ENCODE data around the gene RNF13.
"Not testable (repeated sequence)": the region's sequence is repeated elsewhere in the genome, so short reads cannot be mapped to it uniquely, and the experiment has no call there.

The RNF13 gene

DNA sequence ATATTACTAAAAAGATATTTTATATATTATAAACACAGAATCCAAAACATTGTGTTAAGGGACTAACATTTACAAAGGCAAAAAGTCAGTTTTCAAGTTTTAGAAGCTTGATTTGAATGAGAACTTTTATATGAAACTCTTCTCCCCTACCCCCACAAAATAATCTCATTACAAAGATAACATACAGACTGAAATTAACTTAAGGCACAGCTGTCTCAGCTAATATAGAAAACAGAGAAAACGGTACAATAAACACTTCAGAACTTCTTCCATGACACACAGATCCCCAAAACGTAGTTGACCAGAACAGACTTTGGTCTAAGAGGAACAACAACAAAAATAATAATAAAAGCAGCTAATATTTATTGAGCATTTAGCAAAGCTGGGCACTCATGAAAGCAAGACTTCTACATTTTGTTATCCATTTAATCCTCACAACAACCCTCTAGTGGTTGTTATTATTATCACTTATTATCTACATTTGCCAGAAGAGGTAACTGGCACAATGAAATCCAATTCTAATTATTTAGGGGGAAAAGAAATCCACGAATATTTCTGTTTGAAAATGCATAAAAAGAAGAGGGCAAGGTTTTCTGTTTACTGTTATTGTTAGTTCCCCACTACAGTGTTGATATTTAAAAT is 89.6 kb downstream of the RNF13 start:
- no peak for DNase-seq

DNA sequence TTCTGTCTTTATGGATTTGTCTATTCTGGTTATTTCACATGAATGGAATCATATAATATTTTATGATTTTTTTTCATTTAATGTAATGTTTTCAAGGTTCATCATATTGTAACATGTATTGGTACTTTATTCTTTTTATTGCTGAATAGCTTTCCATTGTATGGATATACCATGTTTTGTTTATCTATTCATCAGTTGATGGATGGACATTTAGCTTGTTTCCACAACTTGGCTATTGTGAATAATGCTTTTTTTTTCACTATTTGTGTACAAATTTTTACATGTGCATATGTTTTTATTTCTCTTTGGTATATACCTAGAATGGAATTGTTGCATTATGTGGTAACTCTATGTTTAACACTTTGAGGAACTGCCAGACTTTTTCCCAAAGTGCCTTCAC is 93.0 kb downstream of the RNF13 start:
- DNase-seq, result no peak

DNA sequence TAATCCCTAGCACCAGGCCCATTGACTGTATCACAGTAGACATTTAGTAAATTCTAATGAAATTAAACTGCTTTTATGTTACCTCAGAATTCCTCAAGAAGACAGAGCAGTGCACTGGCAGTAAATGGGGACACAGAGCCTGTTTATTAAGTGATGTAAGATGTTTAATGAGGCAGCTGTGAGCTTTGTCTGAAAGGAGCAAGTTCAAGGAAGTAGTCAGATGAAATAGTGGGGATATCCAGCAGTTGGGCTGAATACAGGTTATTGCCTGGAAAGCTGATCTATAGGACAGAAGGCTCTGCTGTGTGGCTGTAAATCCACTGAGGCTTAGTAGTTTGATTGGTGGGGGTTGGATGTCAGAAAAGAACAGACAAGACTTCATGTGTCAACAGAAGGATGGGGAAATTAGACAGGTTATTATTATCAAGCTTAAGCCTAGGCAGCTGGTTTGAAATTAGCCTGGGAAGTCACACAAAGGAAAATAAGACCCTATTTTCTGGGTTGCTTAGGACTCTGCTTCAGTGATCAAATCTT is 95.5 kb downstream of the RNF13 start:
- DNase-seq, result no peak

DNA sequence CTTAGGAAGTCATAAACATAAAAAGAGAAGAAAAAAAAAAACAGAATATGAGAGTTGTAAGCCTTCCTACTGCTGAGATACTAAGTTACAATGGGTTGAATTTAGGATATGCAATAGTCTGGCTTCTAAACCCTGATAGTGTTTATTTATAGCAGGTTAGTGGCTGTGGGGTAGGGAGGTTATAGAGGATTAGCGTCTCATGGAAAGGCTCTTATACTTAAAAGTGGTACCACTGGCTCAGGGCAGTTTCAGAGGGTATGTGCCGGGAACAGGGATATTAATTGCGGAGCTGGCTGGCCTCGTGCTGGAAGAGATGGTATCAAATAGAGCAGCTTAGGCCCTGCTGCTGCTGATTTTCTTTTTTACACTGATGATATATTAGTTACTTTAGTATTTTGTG is 96.9 kb downstream of the RNF13 start:
- no peak for DNase-seq

DNA sequence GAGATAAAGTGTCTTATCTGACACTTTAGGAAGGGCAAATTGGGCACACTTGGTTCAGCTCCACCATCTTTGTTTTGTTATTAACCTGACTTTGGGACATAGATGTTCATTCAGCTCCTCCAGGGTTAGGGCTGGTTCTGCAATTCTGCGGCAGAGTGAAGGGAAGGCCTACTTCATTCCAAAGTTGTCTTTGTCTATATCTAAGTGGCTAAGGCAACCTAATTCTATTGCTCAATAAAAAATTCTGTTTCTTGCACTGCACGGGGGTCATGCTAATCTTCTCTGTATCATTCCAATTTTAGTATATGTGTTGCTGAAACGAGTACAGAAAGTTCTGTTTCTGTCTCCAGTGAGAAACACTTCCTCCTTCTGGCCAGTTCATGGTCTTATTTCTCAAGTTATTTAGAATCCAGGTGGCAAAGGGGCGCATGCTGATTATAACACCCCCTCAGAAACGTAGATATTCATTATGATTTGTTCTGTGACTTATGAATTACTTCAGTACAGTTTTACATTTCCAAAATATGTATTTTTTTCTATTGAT is 104.2 kb downstream of the RNF13 start:
- DNase-seq, result no peak

DNA sequence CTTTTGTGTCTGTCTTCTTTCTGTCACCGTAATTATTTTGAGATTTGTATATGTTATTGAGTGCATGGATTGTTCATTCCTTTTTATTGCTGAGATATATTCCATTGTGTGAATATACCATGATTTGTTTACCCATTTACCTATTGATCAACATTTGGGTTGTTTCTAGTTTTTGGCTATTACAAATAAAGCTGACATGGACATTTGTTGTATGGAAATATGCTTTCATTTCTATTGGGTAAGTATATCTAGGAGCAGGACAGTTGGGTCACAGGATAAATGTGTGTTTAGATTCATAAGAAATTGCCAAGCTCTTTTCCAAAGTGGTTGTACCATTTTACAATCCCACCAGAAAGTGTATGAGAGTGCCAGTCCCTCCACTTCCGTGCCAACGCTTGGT is 106.5 kb downstream of the RNF13 start:
- no peak for DNase-seq

DNA sequence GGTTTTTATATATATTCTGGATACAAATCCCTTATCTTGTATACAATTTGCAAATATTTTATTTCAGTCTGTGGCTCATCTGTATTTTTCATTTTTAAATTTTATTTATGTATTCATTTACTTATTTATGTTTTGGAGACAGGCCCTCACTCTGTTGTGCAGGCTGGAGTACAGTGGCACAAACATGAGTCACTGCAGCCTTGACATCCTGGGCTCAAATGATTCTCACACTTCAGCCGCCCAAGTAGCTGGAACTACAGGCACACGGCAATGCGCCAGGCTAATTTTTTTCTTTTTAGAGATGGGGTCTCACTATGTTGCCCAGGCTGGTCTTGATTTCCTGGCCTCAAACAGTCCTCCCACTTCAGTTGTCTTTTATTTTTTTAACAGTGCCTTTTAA is 107.1 kb downstream of the RNF13 start:
- no peak for DNase-seq

DNA sequence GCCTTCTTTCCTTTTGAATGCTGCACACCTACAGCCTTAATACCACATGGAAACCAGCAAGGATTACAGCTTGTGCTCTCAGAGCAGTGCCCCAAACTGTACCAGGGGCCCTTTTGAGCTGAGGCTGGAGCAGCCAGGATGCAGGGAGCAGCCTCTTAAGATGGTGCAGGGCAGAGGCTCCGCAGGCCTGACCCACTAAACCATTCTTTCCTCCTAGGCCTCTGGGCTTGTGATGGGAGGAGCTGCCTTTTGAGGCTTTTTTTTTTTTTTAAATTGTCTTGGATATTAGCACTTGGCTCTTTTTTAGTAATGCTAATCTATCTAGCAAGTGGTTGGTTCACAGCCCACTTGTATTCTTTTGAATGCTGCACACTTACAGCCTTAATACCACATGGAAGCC is 120.0 kb downstream of the RNF13 start:
- DNase-seq, result no peak

DNA sequence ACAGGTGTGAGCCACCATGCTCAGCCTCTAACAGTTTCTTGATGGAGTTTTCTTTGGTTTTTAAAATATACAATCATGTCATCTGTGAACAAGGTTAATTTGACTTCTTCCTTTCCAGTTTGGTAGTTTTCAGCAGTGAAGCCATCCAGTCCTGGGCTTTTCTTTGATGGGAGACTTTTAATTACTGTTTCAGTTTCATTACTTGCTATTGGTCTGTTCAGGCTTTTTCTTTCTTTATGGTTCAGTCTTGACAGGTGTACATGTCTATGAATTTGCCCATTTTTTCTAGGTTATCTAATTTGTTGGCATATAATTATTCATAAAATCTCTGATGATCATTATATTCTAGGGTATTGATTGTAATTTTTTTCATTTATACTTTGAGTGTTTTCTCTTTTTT is 120.8 kb downstream of the RNF13 start:
- no peak for DNase-seq

DNA sequence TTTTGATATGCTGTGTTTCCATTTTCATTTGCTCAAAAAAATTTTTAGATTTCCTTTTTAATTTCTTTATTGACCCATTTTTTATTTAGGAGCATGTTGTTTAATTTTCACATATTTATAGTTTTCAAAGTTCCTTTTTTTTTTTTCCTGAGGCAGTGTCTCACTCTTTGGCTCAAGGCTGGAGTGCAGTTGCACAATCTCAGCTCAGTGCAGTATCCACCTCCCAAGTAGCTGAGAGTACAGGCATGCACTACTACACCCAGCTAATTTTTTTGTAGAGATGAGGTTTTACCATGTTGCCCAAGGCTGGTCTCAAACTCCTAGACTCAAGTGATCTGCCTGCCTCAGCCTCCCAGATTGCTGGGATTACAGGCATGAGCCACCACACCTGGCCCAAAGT is 121.5 kb downstream of the RNF13 start:
- DNase-seq, result no peak

DNA sequence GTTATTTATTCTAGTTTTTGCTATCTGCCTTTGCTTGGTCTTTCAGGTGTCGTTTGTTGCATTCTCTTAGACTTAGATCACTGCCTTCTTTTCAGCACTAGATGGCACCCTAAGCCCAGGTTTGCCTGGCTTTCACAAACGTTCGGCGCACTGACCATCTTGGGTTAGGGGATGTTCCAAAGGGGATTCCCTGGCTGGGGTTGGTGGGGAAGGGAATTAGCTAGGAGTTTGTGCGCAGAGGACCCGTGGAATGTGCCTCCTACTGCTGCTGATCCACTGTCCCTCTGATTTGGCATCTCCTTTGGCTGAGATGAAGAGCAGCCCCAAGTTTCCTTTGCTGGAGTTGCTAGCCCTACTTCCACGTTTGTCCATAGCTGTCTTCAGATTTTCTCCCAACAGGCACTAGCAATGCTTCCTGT is 123.8 kb downstream of the RNF13 start:
- DNase-seq, result peak; percentile 51

DNA sequence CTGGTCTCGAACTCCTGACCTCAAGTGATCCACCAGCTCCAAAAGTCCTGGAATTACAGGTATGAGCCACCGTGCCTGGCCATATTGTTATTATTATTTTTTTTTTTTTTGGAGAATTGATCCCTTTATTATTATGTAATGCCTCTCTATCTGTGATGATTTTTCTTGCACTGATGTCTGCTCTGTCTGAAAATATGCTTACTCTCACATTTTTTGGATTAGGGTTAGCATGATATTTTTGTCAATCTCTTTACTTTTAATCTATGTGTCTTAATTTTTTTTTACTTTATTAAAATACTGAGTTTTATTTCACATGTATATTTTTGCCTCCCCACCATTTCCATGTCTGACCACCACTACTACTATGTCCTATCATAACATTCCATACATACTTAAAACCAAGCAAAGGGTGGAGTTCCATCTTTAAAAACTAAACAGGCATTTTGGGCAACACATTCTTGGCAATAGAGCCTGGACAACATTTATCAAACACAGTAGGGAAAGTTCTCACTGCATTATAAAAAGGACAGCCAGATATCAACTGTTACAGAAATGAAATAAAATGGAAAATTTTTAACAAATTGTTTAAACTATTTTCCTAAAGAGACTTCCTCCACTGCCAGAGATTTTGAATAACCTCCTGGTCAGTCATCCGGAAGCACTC is 125.5 kb downstream of the RNF13 start:
- DNase-seq, result not testable (repeated sequence)

DNA sequence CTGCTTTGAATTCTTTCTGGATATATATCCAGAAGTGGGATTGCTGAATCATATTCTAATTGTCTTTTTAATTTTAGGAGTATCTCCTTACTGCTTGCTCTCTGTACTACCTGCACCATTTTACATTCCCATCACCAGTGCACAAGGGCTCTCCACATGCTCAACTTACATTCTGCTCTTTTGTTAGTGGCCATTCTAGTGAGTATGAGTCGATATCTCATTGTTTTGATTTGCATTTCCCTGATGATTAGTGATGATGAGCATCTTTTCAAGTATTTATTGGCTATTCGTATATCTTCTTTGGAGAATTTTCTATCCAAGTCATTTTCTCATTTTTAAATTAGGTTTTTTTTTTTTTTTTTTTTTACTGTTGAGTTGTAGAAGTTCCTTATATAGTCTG is 128.2 kb downstream of the RNF13 start:
- no peak for DNase-seq

DNA sequence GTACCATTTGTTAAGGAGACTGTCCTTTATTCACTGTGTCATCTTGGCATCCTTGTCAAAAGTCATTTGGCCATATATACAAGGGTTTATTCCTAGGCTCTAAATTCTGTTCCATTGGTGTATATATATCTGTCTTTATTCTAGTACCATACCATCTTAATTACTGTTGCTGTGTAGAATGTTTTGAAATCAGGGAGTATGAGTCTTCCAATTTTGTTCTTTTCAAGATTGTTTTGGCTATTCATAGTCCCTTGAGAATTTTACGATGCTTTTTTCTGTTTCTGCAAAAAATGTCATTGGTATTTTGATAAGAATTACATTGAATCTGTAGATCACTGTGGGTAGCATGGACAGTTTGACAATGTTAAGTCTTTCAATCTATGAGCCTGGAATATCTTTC is 128.9 kb downstream of the RNF13 start:
- no peak for DNase-seq

DNA sequence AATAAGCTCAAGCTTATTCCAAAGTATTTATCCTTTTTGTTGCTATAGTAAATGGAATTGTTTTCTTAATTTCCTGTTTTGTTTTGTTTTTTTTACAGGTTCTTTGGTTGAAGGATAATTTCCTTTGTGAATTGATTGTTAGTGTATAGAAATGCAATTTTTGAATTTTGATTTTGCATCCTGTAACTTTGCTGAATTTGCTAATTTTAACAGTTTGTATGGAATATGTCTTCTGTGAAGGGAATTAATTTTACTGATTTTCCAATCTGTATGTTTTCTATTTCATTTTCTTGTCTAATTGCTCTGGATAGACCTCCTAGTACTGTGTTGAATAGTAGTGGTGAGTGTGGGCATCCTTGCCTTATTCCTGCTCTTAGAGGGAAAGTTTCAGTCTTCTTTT is 129.4 kb downstream of the RNF13 start:
- DNase-seq, result no peak

DNA sequence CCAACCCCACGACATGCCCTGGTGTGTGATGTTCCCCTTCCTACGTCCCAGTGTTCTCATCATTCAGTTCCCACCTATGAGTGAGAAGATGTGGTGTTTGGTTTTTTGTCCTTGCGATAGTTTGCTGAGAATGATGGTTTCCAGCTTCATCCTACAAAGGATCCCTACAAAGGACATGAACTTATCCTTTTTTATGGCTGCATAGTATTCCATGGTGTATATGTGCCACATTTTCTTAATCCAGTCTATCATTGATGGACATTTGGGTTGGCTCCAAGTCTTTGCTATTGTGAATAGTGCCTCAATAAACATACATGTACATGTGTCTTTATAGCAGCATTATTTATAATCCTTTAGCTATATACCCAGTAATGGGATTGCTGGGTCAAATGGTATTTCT is 131.0 kb downstream of the RNF13 start:
- DNase-seq, result not testable (repeated sequence)

DNA sequence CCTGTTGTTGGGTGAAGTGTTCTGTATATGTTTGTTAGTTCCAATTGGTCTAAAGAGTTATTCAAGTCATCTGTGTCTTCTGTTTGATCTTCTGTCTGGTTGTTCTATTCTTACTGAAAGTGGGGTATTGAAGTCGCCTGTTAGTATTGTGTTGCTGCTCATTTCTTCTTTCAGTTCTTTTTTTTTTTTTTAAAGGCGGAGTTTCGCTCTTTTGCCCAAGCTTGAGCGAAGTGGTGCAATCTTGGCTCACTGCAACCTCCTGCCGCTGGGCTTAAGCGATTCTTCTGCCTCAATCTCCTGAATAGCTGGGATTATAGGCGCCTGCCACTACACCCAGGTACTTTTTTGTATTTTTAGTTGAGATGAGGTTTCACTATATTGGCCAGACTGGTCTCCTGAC is 134.2 kb downstream of the RNF13 start:
- DNase-seq, result no peak

DNA sequence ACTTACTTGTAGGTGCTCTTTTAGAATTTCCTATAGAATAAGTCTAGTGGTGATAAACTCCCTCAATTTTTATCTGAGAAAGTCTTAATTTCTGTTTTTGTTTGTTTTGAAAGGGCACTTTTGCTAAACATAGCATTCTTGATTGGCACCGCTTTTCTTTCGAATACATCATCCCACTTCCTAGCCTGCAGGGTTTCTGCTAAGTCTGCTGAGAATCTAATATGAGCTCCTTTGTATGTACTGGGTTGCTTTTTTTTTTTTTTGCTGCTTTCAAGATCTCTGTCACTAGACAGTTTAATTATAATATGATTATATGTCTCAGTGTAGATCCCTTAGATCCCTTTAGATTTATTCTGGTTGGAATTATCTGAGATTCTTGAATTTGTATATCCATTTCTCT is 136.2 kb downstream of the RNF13 start:
- no peak for DNase-seq

DNA sequence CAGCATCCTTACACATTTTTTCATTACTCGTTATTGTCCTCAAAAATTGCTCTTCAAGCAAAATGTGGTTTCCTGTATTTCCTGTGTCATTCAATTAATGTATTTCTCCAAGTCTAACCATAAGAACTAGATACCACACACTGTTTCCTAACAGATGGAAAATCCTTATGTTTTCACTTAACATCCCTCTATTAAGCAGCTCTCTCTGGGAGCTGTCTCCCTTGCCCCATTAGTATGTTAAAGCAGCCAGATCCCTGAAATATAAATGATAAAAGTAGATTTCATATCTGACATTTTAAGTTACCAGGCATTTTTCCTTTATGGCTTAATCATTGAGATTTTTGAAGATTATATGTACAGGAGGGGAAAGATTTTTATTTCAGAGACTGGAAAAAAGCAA is 141.8 kb downstream of the RNF13 start:
- no peak for DNase-seq

DNA sequence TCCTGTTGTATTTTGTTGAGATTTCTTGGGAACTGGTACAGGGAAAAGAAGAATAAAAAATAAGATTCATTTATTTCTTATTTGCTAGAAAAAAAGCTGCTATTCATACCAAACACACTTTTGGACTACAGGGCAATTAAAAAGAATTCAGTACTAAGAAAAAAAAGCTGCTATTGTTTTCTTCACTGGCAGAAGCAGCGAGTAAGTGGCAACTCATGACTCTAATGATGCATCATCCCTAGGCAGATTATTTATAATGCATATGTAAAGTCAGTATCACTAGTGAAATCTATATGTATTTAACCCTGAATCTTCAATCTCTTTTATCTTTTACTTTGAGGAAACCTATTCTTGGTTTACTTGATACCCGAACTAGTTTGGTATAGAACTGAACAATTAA is 142.4 kb downstream of the RNF13 start:
- no peak for DNase-seq

DNA sequence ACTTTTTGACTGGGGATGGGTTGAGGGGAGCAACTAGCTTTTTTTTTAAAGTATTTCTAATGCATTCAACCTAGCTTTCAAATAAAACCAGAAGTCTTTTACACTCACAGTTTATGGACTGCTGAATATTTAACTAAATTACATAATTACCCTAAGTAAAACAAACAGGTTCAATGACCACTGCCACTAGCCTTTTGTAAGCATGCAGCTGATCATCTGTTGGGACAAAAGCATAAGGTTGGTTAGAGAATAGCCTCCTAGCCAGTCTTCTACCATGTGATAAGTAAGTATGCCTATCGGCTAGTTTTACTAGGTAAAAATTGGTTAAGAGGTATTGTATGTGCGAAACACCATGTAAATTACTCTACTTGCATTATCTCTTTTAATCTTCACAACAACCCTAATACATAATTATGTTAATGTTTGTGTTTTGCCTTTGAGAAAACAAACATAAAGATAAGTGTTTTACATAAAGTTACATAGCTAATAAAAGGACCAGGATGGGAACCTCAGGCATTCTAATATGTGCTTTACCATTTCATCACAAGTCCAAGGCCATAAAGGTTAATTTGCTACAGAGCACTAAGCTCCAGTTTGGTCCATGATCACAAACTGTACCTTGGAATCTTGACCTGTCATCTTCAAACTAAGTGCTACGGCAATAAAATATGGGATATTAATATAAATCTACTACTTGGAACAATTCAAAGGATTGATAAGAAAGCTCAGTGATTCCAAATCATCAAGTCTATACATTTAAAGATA is 144.5 kb downstream of the RNF13 start:
- no peak for DNase-seq

DNA sequence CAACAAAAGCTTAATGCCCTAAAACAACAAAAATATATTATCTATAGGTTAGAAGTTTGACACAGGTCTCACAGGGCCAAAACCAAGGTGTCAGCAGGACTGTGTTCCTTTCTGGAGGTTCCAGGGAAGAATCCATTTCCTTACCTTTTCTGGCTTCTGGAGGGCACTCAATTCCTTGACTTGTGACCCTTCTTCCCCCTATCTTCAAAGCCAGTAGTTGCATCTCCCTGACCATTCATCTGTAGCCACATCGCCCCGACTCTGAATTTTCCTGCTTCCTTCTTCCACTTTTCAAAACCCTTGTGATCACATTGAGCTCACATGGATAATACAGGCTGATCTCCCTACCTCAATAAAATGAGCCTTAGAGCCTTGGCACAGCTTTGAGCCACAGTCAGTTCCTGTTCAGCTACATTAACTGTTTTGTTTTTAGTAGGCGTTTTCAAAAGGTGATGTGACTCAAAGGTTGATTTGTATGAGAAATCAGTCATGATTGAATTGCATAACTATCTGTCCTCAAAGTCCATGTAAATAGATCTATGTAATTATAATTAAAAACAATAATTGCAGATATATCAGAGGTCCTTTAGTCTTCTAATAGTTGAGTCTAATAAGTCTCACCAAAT is 145.3 kb downstream of the RNF13 start:
- peak; percentile 56 for DNase-seq

DNA sequence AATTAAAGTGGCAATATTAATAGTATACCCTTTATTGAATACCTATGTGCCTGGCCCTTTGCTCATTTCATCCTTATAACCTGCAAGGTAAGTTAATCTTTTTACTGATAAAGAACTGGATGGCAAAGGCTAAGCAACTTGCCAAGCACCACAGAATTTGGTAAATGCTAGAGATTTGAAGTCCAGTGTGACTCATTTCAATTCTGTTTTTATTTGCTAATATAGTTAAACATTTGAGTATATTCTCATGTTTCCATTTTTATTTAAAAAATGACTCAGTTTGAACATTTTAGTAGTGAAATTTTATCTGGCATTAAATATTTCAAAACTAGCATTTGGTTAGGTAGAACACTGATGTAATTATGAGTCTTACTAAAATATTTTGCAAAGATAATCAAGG is 146.4 kb downstream of the RNF13 start:
- DNase-seq, result no peak
